IMR-90 (cell line): ENCODE data around the gene ERCC6. TPM values are rescaled to one million over a fixed set of nuclear protein-coding genes. Genes with fewer than 3 reads are reported as not detected.

Experiments used
- ATAC-seq: fragments of 200-7000 bp; cut with Tn5 transposase; 2 replicates; pipeline ENCODE4 v1.9.1; 2020; ENCODE audit warnings: low read depth, mild to moderate bottlenecking, moderate library complexity
- BruUV-seq: library from RNA; stranded (reverse); fragments of 400-500 nt; replicated peaks from 2 replicates; lab custom pipeline; 2021; lab: Mats Ljungman, UMichigan
- CTCF ChIA-PET: fragments of 300-600 bp; formaldehyde crosslinking; extraction: SDS; loops from one replicate; lab custom pipeline; 2021; ENCODE audit warnings: antibody characterized with exemption; lab: Yijun Ruan, JAX
- POLR2A ChIA-PET: fragments of 300-600 bp; sonication (Branson Sonifier 250); formaldehyde crosslinking; loops from one replicate; lab custom pipeline; 2022; ENCODE audit warnings: antibody characterized with exemption; ENCODE audit not compliant: unreplicated experiment; lab: Charles Lee
- DNase-seq: peaks from one replicate; pipeline ENCODE4 v3.0.0; 2013
- H2AFZ ChIP-seq: replicated peaks from 2 replicates; pipeline ENCODE3; 2013; ENCODE audit warnings: low read length, mild to moderate bottlenecking; ENCODE audit not compliant: poor library complexity
- H2AK5ac ChIP-seq: 2 replicates; pipeline ENCODE4 v1.6.1; 2013; ENCODE audit warnings: low read depth, low read length, inconsistent platforms
- H2AK9ac ChIP-seq: replicated peaks from 2 replicates; pipeline ENCODE3; 2013; ENCODE audit warnings: mild to moderate bottlenecking, low read depth, low read length, moderate library complexity; ENCODE audit not compliant: poor library complexity
- H2BK120ac ChIP-seq: 2 replicates; pipeline ENCODE4 v1.6.1; 2013; ENCODE audit warnings: low read depth, low read length, inconsistent platforms
- H2BK15ac ChIP-seq: 3 replicates; pipeline ENCODE4 v1.6.1; 2013; ENCODE audit warnings: low read depth, low read length, inconsistent platforms
- H2BK20ac ChIP-seq: 2 replicates; pipeline ENCODE4 v1.6.1; 2013; ENCODE audit warnings: low read depth, mild to moderate bottlenecking, inconsistent platforms, low read length, moderate library complexity
- H2BK5ac ChIP-seq: 2 replicates; pipeline ENCODE4 v1.6.1; 2013; ENCODE audit warnings: mild to moderate bottlenecking, low read depth, low read length, inconsistent platforms; ENCODE audit not compliant: poor library complexity, severe bottlenecking
- H3K14ac ChIP-seq: replicated peaks from 2 replicates; pipeline ENCODE4 v1.6.1; 2013; ENCODE audit warnings: low read depth, low read length, inconsistent platforms
- H3K18ac ChIP-seq: 2 replicates; pipeline ENCODE4 v1.6.1; 2013; ENCODE audit warnings: low read depth, low read length, control low read depth
- H3K23ac ChIP-seq: 2 replicates; pipeline ENCODE4 v1.6.1; 2013; ENCODE audit warnings: low read depth, low read length, inconsistent platforms
- H3K27ac ChIP-seq: 2 replicates; pipeline ENCODE4 v1.5.1; 2013; ENCODE audit warnings: mild to moderate bottlenecking, control low read depth, low read length; ENCODE audit not compliant: insufficient read depth
- H3K27me3 ChIP-seq: 2 replicates; pipeline ENCODE4 v1.6.1; 2013; ENCODE audit warnings: low read length; ENCODE audit not compliant: control insufficient read depth, insufficient read depth
- H3K36me3 ChIP-seq: 2 replicates; pipeline ENCODE4 v1.6.1; 2013; ENCODE audit warnings: low read length, mixed read lengths; ENCODE audit not compliant: control insufficient read depth, insufficient read depth
- H3K4ac ChIP-seq: 2 replicates; pipeline ENCODE4 v1.6.1; 2013; ENCODE audit warnings: low read depth, low read length, inconsistent platforms
- H3K4me1 ChIP-seq: 2 replicates; pipeline ENCODE4 v1.6.1; 2013; ENCODE audit warnings: low read length, mixed read lengths; ENCODE audit not compliant: control insufficient read depth, insufficient read depth
- H3K4me2 ChIP-seq: 2 replicates; pipeline ENCODE4 v1.6.1; 2013; ENCODE audit warnings: low read depth, mild to moderate bottlenecking, control low read depth, low read length, moderate library complexity
- H3K4me3 ChIP-seq: 2 replicates; pipeline ENCODE4 v1.5.1; 2013; ENCODE audit warnings: low read depth, mild to moderate bottlenecking, control low read depth, low read length, moderate library complexity; ENCODE audit not compliant: insufficient read depth
- H3K56ac ChIP-seq: 2 replicates; pipeline ENCODE4 v1.6.1; 2013; ENCODE audit warnings: low read length, inconsistent platforms; ENCODE audit not compliant: insufficient read depth; ENCODE audit errors: extremely low read depth
- H3K79me1 ChIP-seq, 2 experiments: 2 replicates each; pipeline ENCODE4 v1.6.1; 2013; ENCODE audit warnings: low read length in 2 of 2, inconsistent platforms in 1 of 2, low read depth in 1 of 2
- H3K9ac ChIP-seq: 2 replicates; pipeline ENCODE4 v1.6.1; 2013; ENCODE audit warnings: low read depth, low read length, control low read depth
- H3K9me1 ChIP-seq: 2 replicates; pipeline ENCODE4 v1.6.1; 2013; ENCODE audit warnings: low read length, inconsistent platforms; ENCODE audit not compliant: insufficient read depth
- H3K9me3 ChIP-seq: 2 replicates; pipeline ENCODE4 v1.6.1; 2013; ENCODE audit warnings: low read length; ENCODE audit not compliant: control insufficient read depth, insufficient read depth
- H4K20me1 ChIP-seq: 2 replicates; pipeline ENCODE4 v1.6.1; 2013; ENCODE audit warnings: low read length, inconsistent platforms; ENCODE audit not compliant: insufficient read depth
- H4K5ac ChIP-seq: 2 replicates; pipeline ENCODE4 v1.6.1; 2013; ENCODE audit warnings: mild to moderate bottlenecking, low read depth, low read length, control low read depth
- H4K8ac ChIP-seq, 2 experiments: 2 replicates each; pipeline ENCODE4 v1.6.1; 2013; ENCODE audit warnings: low read depth in 2 of 2, low read length in 2 of 2, control low read depth in 1 of 2, inconsistent platforms in 1 of 2
- H4K91ac ChIP-seq: 2 replicates; pipeline ENCODE4 v1.6.1; 2013; ENCODE audit warnings: low read depth, low read length, inconsistent platforms; ENCODE audit not compliant: insufficient read depth
- MAFK ChIP-seq: IDR thresholded peaks from 2 replicates; pipeline ENCODE4 v1.6.1; 2012; ENCODE audit warnings: low read depth, low read length, improper control_type of control experiment
- SMC3 ChIP-seq: fragments of 150-350 bp; IDR thresholded peaks from 2 replicates; pipeline ENCODE4 v1.6.1; 2016; ENCODE audit warnings: low read depth, mild to moderate bottlenecking, antibody characterized with exemption, low read length, moderate library complexity
- WGBS, 2 experiments: methylation state at CpG; one replicate each; pipeline versions ENCODE4 v1.1.5 to v1.1.7; 2013; ENCODE audit warnings: missing lambda C conversion rate in 2 of 2; ENCODE audit not compliant: insufficient read length in 1 of 2; ENCODE audit errors: extremely low coverage in 2 of 2; 5-methylcytosine and 5-hydroxymethylcytosine counted together
- dilution Hi-C: fragments of 300-500 bp; cut with HindIII; formaldehyde crosslinking; loops from one replicate; pipeline ENCODE4 v1.14.3; 2018; ENCODE audit warnings: low sequenced_read_pairs; ENCODE audit not compliant: unreplicated experiment
- in situ Hi-C: fragments of 300-500 bp; cut with MboI; formaldehyde crosslinking; loops from 3 replicates; pipeline ENCODE4 v1.14.3; 2019; ENCODE audit warnings: low sequenced_read_pairs, inconsistent platforms, mixed read lengths
- intact Hi-C: fragments of 100-400 bp; cut with micrococcal nuclease; formaldehyde crosslinking; loops from 2 replicates; pipeline ENCODE4 v1.10.0; 2022
- polyA plus RNA-seq, 3 experiments: library from polyadenylated mRNA; depleted of rRNA; stranded (reverse); fragments of >200 nt; gene quantifications; 2 replicates each; pipeline ENCODE4 v1.2.3, GENCODE V29; 2012; ENCODE audit warnings: low replicate concordance in 1 of 3
- total RNA-seq: library from RNA; depleted of rRNA; stranded (reverse); fragments of >200 nt; gene quantifications from 2 replicates; pipeline ENCODE4 v1.2.3, GENCODE V29; 2012

Gene ERCC6
- total and polyA plus RNA-seq, 2 of the 4 experiments (the other 2 are of a cell fraction): 7.3 to 14.9 TPM

- no peak overlapping the region for H4K8ac ChIP-seq
- H3K4me1 ChIP-seq: no peaks in the 10 kb centered on the region
- H2BK120ac ChIP-seq: no peak overlapping the region
- no peak for DNase-seq
- ChIA-PET CTCF (no interaction called here), POLR2A (no interaction called here)
- 97% methylated on average over 7 of the region's 16 CpGs; no CpG with 5 or more reads in 1 of the 2 experiments for WGBS, 2 experiments
- H2BK5ac ChIP-seq: no peak overlapping the region
- H3K56ac ChIP-seq: no peak overlapping the region
- H2AK9ac ChIP-seq: no peak overlapping the region
- no peak overlapping the region for H3K9ac ChIP-seq
- no peak overlapping the region for H2BK20ac ChIP-seq
- H3K9me1 ChIP-seq: no peaks in the 10 kb centered on the region
- no peak for ATAC-seq
- H3K9me3 ChIP-seq: no peaks in the 10 kb centered on the region
- H4K20me1 ChIP-seq: peaks cover 3% of the 10 kb centered on the region; the same call in 1 of the 2 replicates
- TF ChIP-seq SMC3: no peak
- peak; percentile 93 for TF ChIP-seq MAFK
- H4K5ac ChIP-seq: no peak overlapping the region
- H3K23ac ChIP-seq: no peak overlapping the region
- H4K91ac ChIP-seq: no peak overlapping the region
- no peak overlapping the region for H3K27ac ChIP-seq
- no peak overlapping the region for H3K14ac ChIP-seq
- no peaks in the 10 kb centered on the region for H3K27me3 ChIP-seq
- no TSS peak for BruUV-seq
- H2BK15ac ChIP-seq: no peak overlapping the region
- no peaks in the 10 kb centered on the region; a peak in 2 of 4 replicates for H3K79me1 ChIP-seq
- intact Hi-C loops: loop anchor here (10.0 kb wide), 2 partner anchors 352 to 962 kb away; no protein-coding TSS in a partner anchor
- no peak overlapping the region for H3K4ac ChIP-seq
- H3K36me3 ChIP-seq: peaks cover 3% of the 10 kb centered on the region; the same call in 1 of the 2 replicates
- in situ Hi-C loops: loop anchor here (5.0 to 25.0 kb wide), 3 partner anchors 104 to 954 kb away; no protein-coding TSS in a partner anchor
- no peak overlapping the region for H2AK5ac ChIP-seq
- dilution Hi-C loops: no loop called here
- no peak overlapping the region for H3K18ac ChIP-seq
- no peak overlapping the region for H2AFZ ChIP-seq
- no peak overlapping the region for H3K4me2 ChIP-seq
- no peak overlapping the region for H3K4me3 ChIP-seq
Observed at GRCh38 chr10:49516216-49516970, 22.5 kb downstream of the ERCC6 start.
